NAMALWA (cell line): ENCODE data around the gene TMEM165.
A peak's percentile ranks its signal among the peaks of the same experiment; 100 is the strongest.
"Not testable (repeated sequence)": the region's sequence is repeated elsewhere in the genome, so short reads cannot be mapped to it uniquely, and the experiment has no call there.

Source experiments
- DNase-seq: peaks from one replicate; pipeline ENCODE4 v3.0.0-alpha.2; 2015; ENCODE audit warnings: low spot score

The TMEM165 gene, protein sequence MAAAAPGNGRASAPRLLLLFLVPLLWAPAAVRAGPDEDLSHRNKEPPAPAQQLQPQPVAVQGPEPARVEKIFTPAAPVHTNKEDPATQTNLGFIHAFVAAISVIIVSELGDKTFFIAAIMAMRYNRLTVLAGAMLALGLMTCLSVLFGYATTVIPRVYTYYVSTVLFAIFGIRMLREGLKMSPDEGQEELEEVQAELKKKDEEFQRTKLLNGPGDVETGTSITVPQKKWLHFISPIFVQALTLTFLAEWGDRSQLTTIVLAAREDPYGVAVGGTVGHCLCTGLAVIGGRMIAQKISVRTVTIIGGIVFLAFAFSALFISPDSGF

DNA sequence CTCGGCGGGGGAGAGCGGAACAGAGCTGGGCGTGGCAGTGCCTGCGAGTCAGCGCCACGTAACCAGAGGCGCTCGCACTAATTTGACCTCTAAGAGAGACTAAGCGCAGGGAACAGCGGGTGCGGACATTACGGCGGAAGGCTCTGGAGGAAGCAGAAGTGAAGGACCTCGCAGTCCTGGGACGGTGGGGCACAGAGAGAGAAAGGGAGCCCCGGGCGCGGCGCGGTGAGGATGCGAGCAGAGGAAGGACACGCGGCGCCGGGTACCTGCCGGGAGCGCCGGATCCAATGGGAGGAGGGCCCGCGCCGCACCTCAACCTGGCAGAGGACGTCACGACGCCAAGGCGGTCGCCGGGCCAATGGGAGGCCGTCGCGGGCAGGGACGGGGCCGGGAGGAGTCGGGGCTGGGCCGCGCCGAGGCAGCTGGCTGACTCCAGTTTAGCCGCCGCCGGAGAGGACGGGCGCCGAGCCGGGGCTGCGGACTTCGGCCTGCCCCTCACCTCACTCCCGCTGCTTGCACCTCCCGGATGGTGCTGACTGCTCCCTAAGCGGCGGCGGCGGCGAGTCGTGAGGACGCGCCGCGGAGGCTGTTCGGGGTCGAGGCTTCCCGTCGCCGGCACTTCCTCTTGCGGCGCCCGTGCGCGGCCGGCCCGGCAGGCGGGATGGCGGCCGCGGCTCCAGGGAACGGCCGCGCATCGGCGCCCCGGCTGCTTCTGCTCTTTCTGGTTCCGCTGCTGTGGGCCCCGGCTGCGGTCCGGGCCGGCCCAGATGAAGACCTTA is at the start of gene TMEM165:
Gene TMEM165, plus strand, starts transcription at position 429 of the 779 bp plus-strand sequence. Its CDS starts 233 bp downstream, at position 662.
- peak; percentile 92 for DNase-seq

DNA sequence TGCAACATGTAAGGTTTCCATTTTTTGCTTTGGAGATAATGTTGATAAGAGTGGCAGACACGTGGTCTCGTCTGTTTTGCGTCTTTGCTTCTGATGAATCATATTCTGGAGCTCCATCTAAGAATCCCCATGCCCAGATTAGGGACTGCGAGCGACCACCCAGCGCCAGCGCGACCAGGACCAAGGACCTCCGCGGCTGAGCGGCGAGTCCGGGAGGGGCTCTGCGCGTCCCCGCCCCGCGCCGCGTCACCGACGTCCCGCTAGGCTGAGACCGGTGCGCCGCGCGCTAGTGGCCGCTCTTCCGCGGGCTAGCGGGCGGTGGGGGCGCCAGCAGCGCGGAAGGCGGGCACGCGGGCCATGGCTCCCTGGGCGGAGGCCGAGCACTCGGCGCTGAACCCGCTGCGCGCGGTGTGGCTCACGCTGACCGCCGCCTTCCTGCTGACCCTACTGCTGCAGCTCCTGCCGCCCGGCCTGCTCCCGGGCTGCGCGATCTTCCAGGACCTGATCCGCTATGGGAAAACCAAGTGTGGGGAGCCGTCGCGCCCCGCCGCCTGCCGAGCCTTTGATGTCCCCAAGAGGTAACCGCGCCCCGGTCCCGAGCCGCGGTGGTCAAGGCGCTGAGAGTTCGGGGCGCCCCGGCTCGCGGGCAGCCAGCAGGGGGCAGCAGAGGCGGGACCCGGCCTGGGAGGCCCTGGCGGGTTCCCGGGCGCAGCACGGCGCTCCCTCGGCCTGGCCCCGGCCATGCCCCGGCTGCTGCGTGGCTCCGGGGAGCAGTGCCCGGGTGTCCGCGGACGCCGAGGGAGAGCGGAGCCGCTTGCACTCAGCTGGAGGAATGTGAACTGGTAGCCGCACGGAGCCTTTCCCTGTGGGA is 49.5 kb upstream of the TMEM165 start, which contains the start of gene SRD5A3:
Gene SRD5A3, plus strand, starts transcription at position 263 of the 871 bp plus-strand sequence. Its CDS starts 95 bp downstream, at position 358.
- peak; percentile 85 for DNase-seq

DNA sequence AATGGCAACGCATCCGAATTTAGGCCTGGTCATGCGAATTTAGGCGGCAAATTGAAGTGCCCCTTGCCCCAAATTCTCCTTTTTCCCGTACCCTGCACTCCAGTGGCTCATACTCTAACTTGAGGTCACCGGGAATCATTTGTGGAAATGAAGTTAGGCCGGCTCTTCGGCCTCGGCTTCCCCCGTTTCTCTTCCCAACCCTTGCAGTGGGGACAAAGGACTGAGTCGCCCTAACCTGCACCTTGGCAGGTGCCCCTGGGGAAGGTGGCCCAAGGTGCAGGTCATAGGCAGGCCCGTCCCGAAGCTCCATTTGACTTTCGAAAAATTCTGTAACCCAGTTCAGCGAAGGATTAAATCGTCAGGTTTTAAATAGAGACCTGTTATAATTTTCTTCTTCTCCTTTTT is 48.9 kb upstream of the TMEM165 start:
- no peak for DNase-seq

DNA sequence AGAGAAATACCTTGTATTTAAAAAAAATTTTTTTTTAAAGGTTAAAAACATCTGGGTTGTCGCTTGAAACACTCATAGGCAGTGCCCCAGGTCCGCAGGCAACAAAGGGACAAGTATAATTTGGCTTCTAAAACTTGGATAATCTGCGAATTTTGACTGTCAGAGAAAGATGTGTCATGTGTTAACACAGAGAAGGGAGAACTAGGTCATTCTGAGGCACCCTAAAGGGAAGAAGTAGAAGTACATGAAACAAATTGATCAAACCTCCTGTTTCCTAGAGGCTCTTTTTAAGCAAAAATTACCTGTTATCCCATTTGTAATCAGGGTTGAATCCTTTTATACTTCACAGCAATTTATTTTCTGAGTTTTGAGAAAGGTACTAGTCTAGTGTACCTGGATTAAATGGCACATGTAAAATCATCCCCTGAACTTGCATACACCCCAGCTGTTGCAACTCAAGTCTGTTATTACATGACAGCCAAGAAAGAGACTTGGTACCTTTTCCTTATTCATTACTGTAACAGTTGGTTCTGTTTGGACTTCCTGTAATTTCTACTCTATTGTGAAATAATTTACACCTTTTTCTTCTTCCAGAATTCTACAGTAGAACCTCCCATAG is 48.0 kb upstream of the TMEM165 start:
- DNase-seq: peak; percentile 36

DNA sequence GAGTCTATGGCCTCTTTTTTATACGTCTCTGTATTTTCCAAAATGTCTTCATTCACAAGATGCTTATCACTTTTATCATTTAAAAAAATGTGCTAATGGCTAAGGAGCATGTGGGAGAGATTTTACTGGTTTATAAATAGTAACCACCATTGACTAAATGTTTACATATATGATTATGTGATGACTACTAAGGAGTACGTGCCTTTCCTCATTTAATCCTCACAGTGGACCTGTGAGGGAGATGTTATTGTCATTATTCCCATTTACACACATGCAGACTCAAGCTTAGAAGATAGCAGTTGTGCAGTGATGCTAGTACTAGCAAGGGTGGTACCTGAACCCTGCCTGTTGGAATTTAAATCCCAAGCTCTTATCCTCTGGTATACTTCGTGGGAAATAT is 47.3 kb upstream of the TMEM165 start:
- DNase-seq: no peak

DNA sequence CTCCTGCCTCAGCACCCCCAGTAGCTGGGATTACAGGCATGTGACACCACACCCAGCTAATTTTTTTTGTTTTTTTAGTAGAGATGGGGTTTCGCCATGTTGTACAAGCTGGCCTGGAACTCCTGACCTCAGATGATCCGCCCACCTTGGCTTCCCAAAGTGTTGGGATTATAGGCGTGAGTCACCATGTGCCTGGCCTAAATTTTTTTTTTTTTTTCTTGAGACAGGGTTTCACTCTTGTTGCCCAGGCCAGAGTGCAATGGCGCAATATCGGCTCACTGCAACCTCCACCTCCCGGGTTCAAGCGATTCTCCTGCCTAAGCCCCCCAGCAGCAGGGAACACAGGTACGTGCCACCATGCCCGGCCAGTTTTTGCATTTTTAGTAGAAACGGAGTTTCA is 44.9 kb upstream of the TMEM165 start:
- DNase-seq: not testable (repeated sequence)

DNA sequence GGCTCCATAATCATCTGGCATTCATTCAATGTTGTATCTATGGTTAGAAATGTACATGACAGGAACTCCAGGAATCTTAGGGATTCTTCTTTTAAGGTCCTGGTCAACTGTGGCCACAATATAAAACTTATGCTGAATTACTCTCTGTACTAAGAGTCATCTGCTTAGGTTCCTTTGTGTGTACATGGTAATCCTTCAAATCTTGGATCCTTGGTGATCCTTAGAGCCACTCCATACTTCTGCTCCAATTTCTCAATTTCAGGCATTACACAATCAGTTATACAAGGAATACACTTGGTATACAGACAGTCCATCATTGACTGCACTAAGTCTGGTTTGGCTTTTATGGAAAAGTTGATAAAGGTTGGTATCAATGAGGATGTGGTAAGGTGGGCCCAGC is 43.9 kb upstream of the TMEM165 start:
- no peak for DNase-seq

DNA sequence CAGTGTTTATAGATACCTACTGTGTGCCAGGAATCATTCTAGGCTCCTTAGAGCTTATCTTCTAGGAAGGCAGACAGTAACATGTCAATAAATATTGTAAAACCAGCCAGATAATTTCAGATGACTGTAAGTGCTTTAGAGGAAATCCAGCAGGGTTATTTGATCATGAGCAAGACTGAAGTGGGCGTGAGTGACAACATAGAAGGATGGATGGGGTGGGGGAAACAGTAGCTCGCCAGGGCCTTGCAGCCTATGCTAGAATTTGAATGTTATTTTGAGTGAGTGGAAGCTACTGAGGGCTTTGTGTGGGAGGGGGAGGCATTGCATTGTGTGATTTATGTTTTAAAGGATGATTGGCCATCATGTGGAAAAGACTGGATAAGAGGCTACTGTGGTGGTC is 43.0 kb upstream of the TMEM165 start:
- DNase-seq: no peak

DNA sequence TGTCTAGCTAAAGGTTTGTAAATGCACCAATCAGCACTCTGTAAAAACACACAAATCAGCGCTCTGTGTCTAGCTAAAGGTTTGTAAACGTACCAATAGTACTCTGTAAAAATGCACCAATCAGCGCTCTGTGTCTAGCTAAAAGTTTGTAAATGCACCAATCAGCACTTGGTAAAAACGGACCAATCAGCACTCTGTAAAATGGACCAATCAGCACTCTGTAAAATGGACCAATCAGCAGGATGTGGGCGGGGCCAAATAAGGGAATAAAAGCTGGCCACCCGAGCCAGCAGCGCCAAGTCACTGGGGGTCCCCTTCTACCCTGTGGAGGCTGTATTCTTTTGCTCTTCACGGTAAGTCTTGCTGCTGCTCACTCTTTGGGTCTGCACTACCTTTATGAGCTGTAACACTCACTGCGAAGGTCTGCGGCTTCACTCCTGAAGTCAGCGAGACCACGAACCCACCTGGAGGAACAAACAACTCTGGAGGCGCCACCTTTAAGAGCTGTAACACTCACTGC is 42.5 kb upstream of the TMEM165 start:
- not testable (repeated sequence) for DNase-seq

DNA sequence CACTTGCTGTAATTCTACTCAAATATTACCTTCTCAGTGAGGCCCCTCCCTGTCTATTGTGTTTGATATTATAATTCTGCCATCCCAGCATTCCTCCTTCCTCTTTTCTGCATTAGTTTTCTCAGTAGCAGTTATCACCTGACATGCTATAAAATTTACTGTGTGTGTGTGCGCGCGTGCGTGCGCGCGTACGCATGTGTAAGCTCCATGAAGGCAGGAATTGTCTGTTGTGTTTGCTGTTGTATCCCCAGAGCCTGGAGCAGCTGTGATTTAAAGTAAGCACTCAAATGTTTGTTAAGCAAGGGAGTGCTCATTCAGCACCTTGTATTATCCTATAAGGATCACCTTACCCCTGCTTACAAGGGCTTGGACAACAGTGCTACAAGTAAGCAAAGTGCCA is 41.1 kb upstream of the TMEM165 start:
- no peak for DNase-seq

DNA sequence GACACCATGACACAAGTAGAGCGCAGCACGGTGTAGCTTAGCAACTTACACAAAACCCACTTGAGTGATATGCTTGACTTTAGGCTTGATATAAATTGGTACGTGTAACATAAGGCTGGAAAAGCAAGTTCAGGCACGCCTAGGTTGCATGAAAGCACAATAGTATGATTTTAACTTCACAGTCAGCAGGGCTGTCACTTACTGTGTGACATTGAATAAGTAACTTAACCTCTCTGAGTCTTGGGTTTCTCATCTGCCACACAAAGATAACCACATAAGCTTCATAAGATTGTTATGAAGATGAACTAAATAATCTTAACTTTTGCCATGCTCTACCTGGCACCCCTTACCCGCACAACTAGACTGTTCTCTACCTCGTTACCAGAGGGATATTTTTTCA is 40.2 kb upstream of the TMEM165 start:
- no peak for DNase-seq

DNA sequence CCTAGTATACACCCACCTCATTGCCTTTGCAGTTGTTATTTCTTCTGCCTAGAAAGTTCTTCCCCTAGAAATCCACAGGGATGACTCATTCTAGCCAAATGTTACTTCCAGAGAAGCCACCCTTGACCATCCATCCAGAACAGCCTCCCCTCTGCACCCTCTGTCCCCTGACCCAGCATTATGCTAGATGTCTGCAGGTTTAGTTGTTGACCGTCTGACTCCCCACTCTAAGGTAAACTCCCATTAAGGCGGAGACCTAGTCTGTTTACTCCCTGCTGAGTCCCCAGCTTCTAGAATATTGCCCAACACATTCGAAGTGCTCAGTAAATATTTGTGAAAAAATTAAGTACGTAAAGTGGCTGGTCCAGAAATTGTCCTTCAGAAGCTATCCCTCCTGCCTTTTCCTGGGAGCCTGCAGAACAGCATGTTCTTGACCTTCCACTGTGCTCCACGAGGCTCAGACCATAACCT is 38.7 kb upstream of the TMEM165 start:
- DNase-seq: no peak

DNA sequence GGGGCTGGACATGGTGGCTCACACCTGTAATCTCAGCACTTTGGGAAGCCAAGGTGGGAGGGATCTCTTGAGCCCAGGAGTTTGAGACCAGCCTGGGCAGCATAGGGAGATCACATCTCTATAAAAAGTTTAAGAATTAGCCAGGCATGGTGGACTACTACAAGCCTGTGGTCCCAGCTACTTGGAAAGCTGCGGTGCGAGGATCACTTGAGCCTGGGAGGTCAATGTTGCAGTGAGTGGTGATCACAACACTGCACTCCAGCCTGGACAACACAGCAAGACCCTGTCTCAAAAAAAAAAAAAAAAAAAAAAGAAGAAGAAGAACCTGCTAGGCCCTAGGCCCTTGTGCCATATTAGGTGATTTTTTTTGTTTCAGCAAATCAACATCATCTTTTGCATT is 37.5 kb upstream of the TMEM165 start:
- DNase-seq: no peak

DNA sequence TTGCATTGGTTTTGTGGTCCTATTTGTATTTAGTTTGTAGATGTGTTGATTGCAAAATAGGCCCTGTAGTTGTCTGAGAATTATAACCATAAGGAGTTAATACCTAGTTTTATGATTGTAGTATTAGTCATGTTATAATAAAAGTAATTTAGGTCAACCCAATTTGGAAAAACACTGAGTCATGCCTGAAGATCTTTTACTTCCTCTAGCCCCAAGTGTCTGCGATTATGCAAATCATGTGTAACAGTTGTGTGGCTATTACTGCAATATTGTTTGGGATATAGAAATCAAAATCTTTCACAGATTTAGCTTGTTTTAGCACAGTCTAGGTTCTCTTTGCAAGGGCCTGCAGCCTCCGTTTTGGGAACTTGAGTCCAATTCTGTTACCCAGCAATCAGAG is 37.1 kb upstream of the TMEM165 start:
- peak; percentile 56 for DNase-seq

DNA sequence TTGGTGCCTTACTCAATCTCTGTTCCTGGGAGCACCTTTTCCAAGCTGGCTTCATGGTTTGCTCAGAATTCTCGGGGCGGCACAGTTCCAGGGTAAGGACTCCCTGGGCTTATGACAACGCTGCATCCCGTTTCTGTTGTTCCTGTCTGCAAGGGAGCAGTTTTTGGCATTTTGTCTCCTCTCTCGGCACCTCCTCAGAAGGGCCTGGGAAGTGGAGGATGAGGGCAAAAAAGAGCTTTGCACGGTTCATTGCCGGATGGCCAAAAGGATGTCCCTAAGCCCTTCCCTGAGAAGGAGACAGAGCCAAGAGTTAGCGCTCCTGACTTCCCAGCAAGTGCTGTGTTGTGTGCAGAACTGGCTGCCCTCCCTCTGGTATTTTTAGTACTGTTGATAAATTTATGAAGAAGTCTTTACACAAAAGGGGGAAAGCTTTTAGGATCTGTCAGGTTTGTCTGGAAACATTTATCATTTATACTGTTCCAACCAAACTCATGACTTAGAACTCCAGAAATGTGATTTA is 36.3 kb upstream of the TMEM165 start:
- DNase-seq: no peak

DNA sequence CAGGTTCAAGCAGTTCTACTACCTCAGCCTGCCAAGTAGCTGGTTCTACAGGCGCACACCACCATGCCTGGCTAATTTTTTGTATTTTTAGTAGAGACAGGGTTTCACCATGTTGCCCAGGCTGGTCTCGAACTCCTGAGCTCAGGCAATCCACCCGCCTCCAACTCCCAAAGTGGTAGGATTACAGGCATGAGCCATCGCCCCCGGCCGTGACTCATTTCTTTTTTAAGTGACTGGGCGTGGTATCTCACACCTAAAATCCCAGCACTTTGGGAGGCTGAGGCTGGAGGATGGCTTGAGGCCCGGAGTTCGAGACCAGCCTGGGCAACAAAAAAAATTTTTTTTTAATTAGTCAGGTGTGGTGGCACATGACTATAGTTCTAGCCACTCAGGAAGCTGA is 32.8 kb upstream of the TMEM165 start:
- DNase-seq: not testable (repeated sequence)

DNA sequence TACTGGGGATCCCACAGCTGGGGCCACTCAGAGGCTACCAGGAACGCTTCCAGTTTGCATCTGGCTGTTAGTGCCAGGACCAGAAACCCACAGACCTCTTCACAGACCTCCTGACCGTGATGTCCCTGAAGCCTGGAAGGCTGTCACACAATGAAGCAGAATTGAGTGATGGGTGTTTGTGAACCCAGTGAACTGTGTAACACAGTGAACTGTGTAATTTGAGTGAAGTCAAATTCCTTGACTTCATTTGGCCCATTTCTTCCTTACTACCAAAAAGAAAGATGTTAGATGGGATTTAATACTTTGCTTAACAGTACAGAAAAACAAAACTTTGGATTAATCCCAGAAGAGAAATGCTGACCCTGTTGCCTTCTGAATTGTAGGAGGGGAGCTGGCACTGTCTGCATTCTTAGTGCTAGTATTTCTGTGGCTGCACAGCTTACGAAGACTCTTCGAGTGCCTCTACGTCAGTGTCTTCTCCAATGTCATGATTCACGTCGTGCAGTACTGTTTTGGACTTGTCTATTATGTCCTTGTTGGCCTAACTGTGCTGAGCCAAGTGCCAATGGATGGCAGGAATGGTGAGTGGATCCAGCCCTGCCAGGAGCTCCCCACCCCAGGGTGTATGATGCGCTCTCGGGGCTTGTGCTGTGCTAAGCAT is 31.9 kb upstream of the TMEM165 start:
- DNase-seq: no peak

DNA sequence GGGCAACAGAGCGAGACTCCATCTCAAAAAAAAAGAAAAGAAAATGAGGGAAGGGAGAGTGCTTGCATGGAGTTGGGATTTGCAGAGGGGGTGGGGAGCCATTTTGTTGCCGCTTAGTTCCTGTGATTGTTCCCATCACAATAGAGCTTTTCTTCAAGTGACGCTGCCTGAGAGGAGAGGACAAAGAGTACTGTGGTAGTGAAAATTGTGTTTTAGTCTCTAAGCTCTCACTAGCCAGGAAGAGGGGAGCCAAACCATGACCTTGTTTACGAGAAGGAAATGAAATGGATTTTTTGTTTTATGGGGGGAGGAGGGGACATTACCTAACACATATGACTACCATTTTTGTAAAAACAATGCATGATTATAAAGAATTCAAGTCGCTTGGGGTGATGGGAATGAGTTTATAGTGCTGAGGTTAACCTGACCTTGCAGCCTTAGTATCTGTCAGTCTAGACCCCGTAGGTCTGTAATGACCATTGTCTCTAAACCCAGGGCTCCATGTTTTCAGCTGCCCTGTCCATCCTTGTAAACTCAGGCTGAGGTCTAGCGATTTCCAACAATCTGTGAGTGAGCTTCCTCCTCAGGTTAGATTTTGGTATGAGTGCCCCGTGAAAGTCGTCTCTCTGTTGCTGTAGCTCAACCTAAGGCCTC is 30.9 kb upstream of the TMEM165 start:
- DNase-seq: no peak

DNA sequence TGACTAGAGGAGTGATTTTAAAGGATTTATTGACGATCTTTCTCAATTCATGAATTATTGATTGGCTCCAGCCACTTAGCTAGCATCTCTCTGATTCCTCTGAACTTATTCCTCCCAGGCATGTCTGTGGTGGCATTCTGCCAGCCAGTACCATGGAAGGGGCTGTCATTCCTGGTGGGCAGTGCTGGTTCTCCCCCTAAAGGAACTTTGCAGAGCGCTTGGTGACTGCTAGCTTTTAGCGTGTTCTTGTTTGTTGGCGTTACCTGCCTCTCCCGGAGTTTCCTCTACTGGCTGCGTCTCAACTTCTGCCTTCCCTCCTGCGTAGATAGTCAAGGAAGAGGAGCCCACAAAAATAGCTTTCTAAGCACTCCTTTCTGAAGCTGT is 30.4 kb upstream of the TMEM165 start:
- DNase-seq: no peak

DNA sequence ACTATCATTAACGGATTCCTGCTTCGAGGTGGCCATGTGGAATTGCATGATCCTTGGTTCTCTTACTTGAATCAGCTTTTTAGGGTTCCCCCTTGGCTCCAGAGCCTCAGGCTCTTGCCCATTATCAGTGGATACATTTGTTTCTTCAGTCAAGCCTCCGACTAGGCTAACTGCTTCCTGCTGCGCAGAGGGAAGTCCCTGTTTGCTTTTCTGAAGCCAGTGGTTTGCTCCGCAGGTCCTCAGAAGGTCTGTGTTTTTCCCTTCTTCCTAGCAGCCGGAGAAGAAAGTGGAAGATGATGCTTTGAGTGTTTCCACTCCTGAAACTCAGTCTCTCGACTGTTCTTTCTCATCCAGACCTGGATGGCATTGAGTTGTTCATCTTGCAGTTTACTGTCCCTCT is 29.1 kb upstream of the TMEM165 start:
- DNase-seq: no peak
